H1 (cell line): ENCODE measurements around the gene EEPD1.

Source experiments
- CTCF ChIP-seq, 3 experiments: IDR thresholded peaks; 1 replicate in 2 of 3; 2 replicates in 1 of 3; pipeline versions ENCODE4 v1.5.1 to v1.6.1; 2011; ENCODE audit warnings: low read length in 3 of 3, mild to moderate bottlenecking in 3 of 3, inconsistent platforms in 2 of 3, low read depth in 1 of 3, moderate library complexity in 1 of 3; ENCODE audit not compliant: insufficient read depth in 1 of 3; ENCODE audit errors: control extremely low read depth in 1 of 3
- EP300 ChIP-seq, 2 experiments: IDR thresholded peaks; 1 replicate in 1 of 2; 2 replicates in 1 of 2; pipeline ENCODE4 v1.6.1; 2011 to 2012; ENCODE audit warnings: low read depth in 2 of 2, low read length in 2 of 2, mild to moderate bottlenecking in 2 of 2, borderline replicate concordance in 1 of 2, inconsistent platforms in 1 of 2, moderate library complexity in 1 of 2
- EZH2 ChIP-seq: fragments of 200-600 bp; sonication (generic); IDR thresholded peaks from 2 replicates; pipeline ENCODE4 v1.7.1; 2012; ENCODE audit warnings: low read depth, mild to moderate bottlenecking, moderate library complexity, low read length, inconsistent platforms; ENCODE audit not compliant: severe bottlenecking
- GABPA ChIP-seq: IDR thresholded peaks from 2 replicates; pipeline ENCODE4 v1.6.1; 2011; ENCODE audit warnings: mild to moderate bottlenecking, low read length, moderate library complexity, borderline replicate concordance; ENCODE audit not compliant: insufficient read depth
- HDAC6 ChIP-seq: IDR thresholded peaks from one replicate; pipeline ENCODE4 v1.7.1; 2012; ENCODE audit warnings: low read depth, mild to moderate bottlenecking, inconsistent platforms, low read length, moderate library complexity
- JUN ChIP-seq: IDR thresholded peaks from 2 replicates; pipeline ENCODE4 v1.6.1; 2011; ENCODE audit warnings: low read depth, mild to moderate bottlenecking, improper control_type of control experiment, low read length
- MAFK ChIP-seq: IDR thresholded peaks from 2 replicates; pipeline ENCODE4 v1.6.1; 2012; ENCODE audit warnings: low read depth, mild to moderate bottlenecking, improper control_type of control experiment, low read length
- POLR2A ChIP-seq, 2 experiments: IDR thresholded peaks; 1 replicate in 1 of 2; 2 replicates in 1 of 2; pipeline ENCODE4 v1.6.1; 2011; ENCODE audit warnings: low read depth in 2 of 2, low read length in 2 of 2, mild to moderate bottlenecking in 2 of 2; ENCODE audit errors: control extremely low read depth in 1 of 2
- POLR2AphosphoS5 ChIP-seq: IDR thresholded peaks from 2 replicates; pipeline ENCODE4 v1.6.1; 2011; ENCODE audit warnings: low read depth, low read length
- RFX5 ChIP-seq: IDR thresholded peaks from 2 replicates; pipeline ENCODE4 v1.6.1; 2011; ENCODE audit warnings: low read depth, low read length, improper control_type of control experiment, borderline replicate concordance
- TCF12 ChIP-seq: IDR thresholded peaks from 2 replicates; pipeline ENCODE4 v1.6.1; 2011; ENCODE audit warnings: low read depth, mild to moderate bottlenecking, low read length
- ZNF274 ChIP-seq: IDR thresholded peaks from 2 replicates; pipeline ENCODE4 v1.7.0; 2012; ENCODE audit warnings: low read length, borderline replicate concordance; ENCODE audit errors: extremely low read depth
- TF ChIP-seq, protein P1 (sequence below): IDR thresholded peaks from 2 replicates; pipeline ENCODE4 v1.6.1; 2011; ENCODE audit warnings: low read depth, mild to moderate bottlenecking, low read length; ENCODE audit not compliant: insufficient read depth
- TF ChIP-seq, protein P2 (sequence below): IDR thresholded peaks from 2 replicates; pipeline ENCODE4 v1.6.1; 2011; ENCODE audit warnings: low read length, improper control_type of control experiment

DNA sequence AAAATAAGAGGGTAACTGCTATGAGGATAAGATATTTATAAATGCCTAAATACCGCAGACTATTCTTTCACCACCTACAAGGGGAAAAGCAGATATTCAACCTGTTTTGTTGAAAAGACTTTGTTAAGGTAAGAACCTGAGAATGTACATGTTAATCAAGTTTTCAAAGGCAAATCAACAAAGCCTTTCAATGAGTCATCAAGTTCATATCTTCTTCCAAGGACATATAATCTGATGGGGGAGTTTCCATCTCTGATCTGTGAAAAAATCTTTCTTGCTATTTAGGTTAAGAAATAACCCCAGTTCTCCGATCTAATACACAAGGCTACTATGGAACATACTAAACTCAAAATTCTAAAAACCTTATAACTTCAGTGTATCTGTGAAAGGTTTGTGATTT lies 196.6 kb downstream of the EEPD1 start:
- TF ChIP-seq CTCF (IDR thresholded peaks at IDR 0.05; ENCODE audit: control extremely low read depth in 1 of 3, insufficient read depth in 1 of 3, low read depth in 1 of 3, low read length in 3 of 3) = no peak
- TF ChIP-seq, protein P1, sequence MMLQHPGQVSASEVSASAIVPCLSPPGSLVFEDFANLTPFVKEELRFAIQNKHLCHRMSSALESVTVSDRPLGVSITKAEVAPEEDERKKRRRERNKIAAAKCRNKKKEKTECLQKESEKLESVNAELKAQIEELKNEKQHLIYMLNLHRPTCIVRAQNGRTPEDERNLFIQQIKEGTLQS = no peak
- no peak for TF ChIP-seq POLR2A (IDR thresholded peaks at IDR 0.05; ENCODE audit: control extremely low read depth in 1 of 2, low read depth in 2 of 2, low read length in 2 of 2)
- no peak for TF ChIP-seq POLR2AphosphoS5
- no peak for TF ChIP-seq GABPA
- TF ChIP-seq ZNF274 = no peak
- no peak for TF ChIP-seq JUN
- TF ChIP-seq TCF12 = no peak
- TF ChIP-seq RFX5 = no peak
- TF ChIP-seq MAFK = no peak
- TF ChIP-seq EZH2 = no peak
- no peak for TF ChIP-seq EP300 (IDR thresholded peaks at IDR 0.05; ENCODE audit: borderline replicate concordance in 1 of 2, low read depth in 2 of 2, low read length in 2 of 2)
- no peak for TF ChIP-seq HDAC6
- TF ChIP-seq, protein P2, sequence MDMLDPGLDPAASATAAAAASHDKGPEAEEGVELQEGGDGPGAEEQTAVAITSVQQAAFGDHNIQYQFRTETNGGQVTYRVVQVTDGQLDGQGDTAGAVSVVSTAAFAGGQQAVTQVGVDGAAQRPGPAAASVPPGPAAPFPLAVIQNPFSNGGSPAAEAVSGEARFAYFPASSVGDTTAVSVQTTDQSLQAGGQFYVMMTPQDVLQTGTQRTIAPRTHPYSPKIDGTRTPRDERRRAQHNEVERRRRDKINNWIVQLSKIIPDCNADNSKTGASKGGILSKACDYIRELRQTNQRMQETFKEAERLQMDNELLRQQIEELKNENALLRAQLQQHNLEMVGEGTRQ = no peak
